Endothelial cell of umbilical vein (primary cell): ENCODE results near the gene MVD. TPM values are rescaled to one million over a fixed set of nuclear protein-coding genes. Genes with fewer than 3 reads are reported as not detected.

Source experiments
- BruUV-seq: library from RNA; stranded (reverse); fragments of 400-500 nt; replicated peaks from 2 replicates; lab custom pipeline; 2021; lab: Mats Ljungman, UMichigan
- CTCF ChIA-PET: fragments of 300-600, 350-600 bp; sonication (Branson Sonifier 250); formaldehyde crosslinking; loops from one replicate; lab custom pipeline; 2021; ENCODE audit warnings: antibody characterized with exemption, inconsistent platforms; lab: Charles Lee
- POLR2A ChIA-PET: fragments of 300-600, 350-600 bp; sonication (Branson Sonifier 250); formaldehyde crosslinking; loops from one replicate; lab custom pipeline; 2021; ENCODE audit warnings: antibody characterized with exemption, inconsistent platforms; lab: Charles Lee
- DNase-seq: peaks from one replicate; pipeline ENCODE4 v3.0.0-alpha.2; 2011; ENCODE audit warnings: low read depth, low spot score
- FAIRE-seq: peaks from 2 replicates; lab custom pipeline; 2011; peaks lifted over from hg19 to GRCh38; lab: Jason Lieb, UNC
- H2AFZ ChIP-seq: 2 replicates; pipeline ENCODE4 v1.6.0; 2012; ENCODE audit warnings: low read depth, low read length, control low read depth, inconsistent platforms
- H3K27ac ChIP-seq: 2 replicates; pipeline ENCODE4 v1.5.1; 2011; ENCODE audit warnings: low read depth, mild to moderate bottlenecking, control low read depth, low read length, moderate library complexity; ENCODE audit not compliant: insufficient read depth
- H3K27me3 ChIP-seq, 2 experiments: 2 replicates each; pipeline versions ENCODE4 v1.6.0 to v1.6.1; 2011; ENCODE audit warnings: low read length in 2 of 2, mixed read lengths in 1 of 2; ENCODE audit not compliant: control insufficient read depth in 2 of 2, insufficient read depth in 2 of 2
- H3K36me3 ChIP-seq, 2 experiments: 2 replicates in 1 of 2; 3 replicates in 1 of 2; pipeline ENCODE4 v1.5.1; 2011; ENCODE audit warnings: low read length in 2 of 2, mild to moderate bottlenecking in 1 of 2, moderate library complexity in 1 of 2; ENCODE audit not compliant: control insufficient read depth in 2 of 2, insufficient read depth in 2 of 2; ENCODE audit errors: extremely low read depth in 1 of 2
- H3K4me1 ChIP-seq: 3 replicates; pipeline ENCODE4 v1.5.1; 2011; ENCODE audit warnings: mild to moderate bottlenecking, low read length; ENCODE audit not compliant: control insufficient read depth, insufficient read depth; ENCODE audit errors: extremely low read depth
- H3K4me2 ChIP-seq: 2 replicates; pipeline ENCODE4 v1.6.1; 2011; ENCODE audit warnings: low read length, control low read depth, mixed read lengths; ENCODE audit not compliant: insufficient read depth
- H3K4me3 ChIP-seq, 3 experiments: fragments of 200-600 bp in 1 of 3; sonication (generic), shearing (Covaris generic) in 1 of 3; replicated peaks in 1 of 3; 2 replicates each; pipeline ENCODE4 v1.5.1; 2011 to 2016; ENCODE audit warnings: control low read depth in 3 of 3, low read length in 3 of 3, mild to moderate bottlenecking in 2 of 3, inconsistent platforms in 1 of 3, low read depth in 1 of 3, moderate library complexity in 1 of 3; ENCODE audit not compliant: insufficient read depth in 1 of 3
- H3K79me2 ChIP-seq: 2 replicates; pipeline ENCODE4 v1.6.0; 2012; ENCODE audit warnings: low read length, inconsistent platforms; ENCODE audit not compliant: control insufficient read depth, insufficient read depth
- H3K9ac ChIP-seq: replicated peaks from 2 replicates; pipeline ENCODE3; 2011; ENCODE audit warnings: low read length, control low read depth; ENCODE audit not compliant: insufficient read depth; ENCODE audit errors: extremely low read depth
- H3K9me1 ChIP-seq: replicated peaks from 3 replicates; pipeline ENCODE4 v1.6.0; 2011; ENCODE audit warnings: mild to moderate bottlenecking, low read length; ENCODE audit not compliant: control insufficient read depth, insufficient read depth; ENCODE audit errors: extremely low read depth
- H3K9me3 ChIP-seq: replicated peaks from 2 replicates; pipeline ENCODE4 v1.5.1; 2012; ENCODE audit warnings: low read length, inconsistent platforms; ENCODE audit not compliant: control insufficient read depth, insufficient read depth
- H4K20me1 ChIP-seq: replicated peaks from 2 replicates; pipeline ENCODE3; 2011; ENCODE audit warnings: mild to moderate bottlenecking, low read length; ENCODE audit not compliant: control insufficient read depth, insufficient read depth; ENCODE audit errors: extremely low read depth
- EZH2 ChIP-seq: IDR thresholded peaks from 2 replicates; pipeline ENCODE4 v1.6.1; 2012; ENCODE audit warnings: borderline replicate concordance, low read depth, mild to moderate bottlenecking, moderate library complexity, low read length, inconsistent platforms; ENCODE audit not compliant: severe bottlenecking
- FOS ChIP-seq: IDR thresholded peaks from 2 replicates; pipeline ENCODE4 v1.6.1; 2011; ENCODE audit warnings: mild to moderate bottlenecking, low read length, moderate library complexity, borderline replicate concordance; ENCODE audit not compliant: insufficient read depth
- GATA2 ChIP-seq: IDR thresholded peaks from 2 replicates; pipeline ENCODE4 v1.7.0; 2011; ENCODE audit warnings: low read depth, mild to moderate bottlenecking, moderate library complexity, mixed read lengths, low read length; ENCODE audit not compliant: insufficient read length, insufficient read depth
- JUN ChIP-seq: IDR thresholded peaks from 2 replicates; pipeline ENCODE4 v1.6.1; 2011; ENCODE audit warnings: borderline replicate concordance, low read depth; ENCODE audit not compliant: insufficient read length, insufficient read depth
- MYC ChIP-seq: IDR thresholded peaks from one replicate; pipeline ENCODE4 v1.6.1; 2011; ENCODE audit warnings: mild to moderate bottlenecking, low read depth, low read length
- POLR2A ChIP-seq: IDR thresholded peaks from 2 replicates; pipeline ENCODE4 v1.6.1; 2012; ENCODE audit warnings: low read depth, mild to moderate bottlenecking, control low read depth, low read length
- POLR2AphosphoS5 ChIP-seq: IDR thresholded peaks from 2 replicates; pipeline ENCODE4 v1.6.1; 2012; ENCODE audit warnings: low read depth, mild to moderate bottlenecking, control low read depth, low read length, moderate library complexity; ENCODE audit not compliant: insufficient read depth
- dilution Hi-C: fragments of 300-500 bp; cut with MboI; formaldehyde crosslinking; loops from one replicate; pipeline ENCODE4 v1.15.0; 2019; ENCODE audit warnings: low sequenced_read_pairs; ENCODE audit not compliant: extremely low pct_ligation_motif_present
- intact Hi-C: fragments of 100-400 bp; cut with micrococcal nuclease; formaldehyde crosslinking; loops from one replicate; pipeline ENCODE4 v1.10.0; 2022
- polyA plus RNA-seq, 4 experiments: library from polyadenylated mRNA; depleted of rRNA in 3 of 4; stranded (reverse) in 3 of 4; unstranded in 1 of 4; fragments of >200 nt; gene quantifications; 2 replicates each; pipeline versions ENCODE4 v1.2.1 to v1.2.3, GENCODE V29; 2011 to 2012; ENCODE audit warnings: missing spikeins in 1 of 4
- total RNA-seq: library from RNA; stranded (reverse); gene quantifications from 2 replicates; pipeline ENCODE4 v1.2.3, GENCODE V29; 2021
- TF ChIP-seq, protein P1 (sequence below): IDR thresholded peaks from 2 replicates; pipeline ENCODE4 v1.6.1; 2011; ENCODE audit not compliant: insufficient read depth, insufficient read length
- TF ChIP-seq, protein P2 (sequence below), 2 donors: IDR thresholded peaks; 1 replicate in 1 of 2; 2 replicates in 1 of 2; pipeline ENCODE4 v1.5.1; 2011; ENCODE audit warnings: low read length in 2 of 2, mild to moderate bottlenecking in 2 of 2, moderate library complexity in 2 of 2, control low read depth in 1 of 2, inconsistent platforms in 1 of 2, low read depth in 1 of 2; ENCODE audit not compliant: insufficient read depth in 1 of 2; ENCODE audit errors: extremely low read depth in 1 of 2

The MVD gene
- total and polyA plus RNA-seq, 2 donors (not counting 3 experiments of a cell fraction or from before 2014, with no cell fraction given), result 64.4 to 142 TPM

- Histone ChIP-seq H3K36me3 (peaks cover 2 to 17% of the 10 kb centered on the region in 2 experiments), H3K79me2 (no peaks in the 10 kb centered on the region), H3K9ac (no peak overlapping the region), H3K4me3 (no peak overlapping the region), H2AFZ (no peak overlapping the region), H3K9me3 (no peaks in the 10 kb centered on the region), H3K27me3 (no peaks in the 10 kb centered on the region), H4K20me1 (no peaks in the 10 kb centered on the region), H3K4me2 (no peak overlapping the region), H3K4me1 (peaks cover 8% of the 10 kb centered on the region), H3K27ac (no peak overlapping the region), H3K9me1 (no peaks in the 10 kb centered on the region)
- intact Hi-C loops, result no loop called here
- POLR2A ChIA-PET, result no interaction called here
- CTCF ChIA-PET, result no interaction called here
- FAIRE-seq, result no peak
- BruUV-seq, result no TSS peak
- TF ChIP-seq GATA2 (no peak), POLR2AphosphoS5 (no peak)
- TF ChIP-seq, protein P1, sequence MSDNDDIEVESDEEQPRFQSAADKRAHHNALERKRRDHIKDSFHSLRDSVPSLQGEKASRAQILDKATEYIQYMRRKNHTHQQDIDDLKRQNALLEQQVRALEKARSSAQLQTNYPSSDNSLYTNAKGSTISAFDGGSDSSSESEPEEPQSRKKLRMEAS, result no peak
- dilution Hi-C loops, result no loop called here
- no peak for DNase-seq
Measured at GRCh38 chr16:88630433-88630832, 32.5 kb downstream of the MVD start.

DNA sequence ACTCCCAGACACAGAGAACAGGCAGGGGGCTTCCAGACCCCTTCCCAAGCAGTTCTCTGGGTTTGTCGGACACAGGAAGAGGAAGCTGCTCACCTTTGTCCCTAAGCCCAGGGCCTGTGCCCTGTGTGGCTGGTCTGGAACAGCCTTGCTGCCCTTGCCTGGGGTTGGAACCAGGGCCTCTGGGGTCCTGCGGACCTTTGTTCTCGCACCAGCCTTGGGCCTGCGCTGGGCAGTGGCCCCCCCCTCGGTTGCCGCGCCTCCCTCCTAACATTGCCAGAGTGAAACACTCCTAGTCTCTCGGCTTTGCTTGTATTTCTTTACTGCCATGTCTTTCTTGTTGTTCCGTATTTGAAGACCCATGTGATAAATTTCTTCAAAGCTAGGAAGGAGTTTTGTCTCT is 33.1 kb downstream of the MVD start:
- H3K4me2 ChIP-seq, result no peak overlapping the region
- dilution Hi-C loops, result no loop called here
- peaks cover 4 to 22% of the 10 kb centered on the region in 2 experiments for H3K36me3 ChIP-seq
- no peaks in the 10 kb centered on the region for H3K9me1 ChIP-seq
- H3K4me3 ChIP-seq, result no peak overlapping the region
- H3K79me2 ChIP-seq, result no peaks in the 10 kb centered on the region
- intact Hi-C loops, result no loop called here
- POLR2A ChIA-PET, result no interaction called here
- FAIRE-seq, result no peak
- no TSS peak for BruUV-seq
- no peaks in the 10 kb centered on the region for H4K20me1 ChIP-seq
- no peak overlapping the region for H3K27ac ChIP-seq
- no peak for DNase-seq
- H3K9ac ChIP-seq, result no peak overlapping the region
- H3K4me1 ChIP-seq, result peaks cover 4% of the 10 kb centered on the region
- TF ChIP-seq JUN (no peak), POLR2AphosphoS5 (no peak), GATA2 (no peak), EZH2 (no peak), FOS (no peak), POLR2A (no peak), MYC (no peak)
- TF ChIP-seq, protein P1, result no peak
- TF ChIP-seq, protein P2, sequence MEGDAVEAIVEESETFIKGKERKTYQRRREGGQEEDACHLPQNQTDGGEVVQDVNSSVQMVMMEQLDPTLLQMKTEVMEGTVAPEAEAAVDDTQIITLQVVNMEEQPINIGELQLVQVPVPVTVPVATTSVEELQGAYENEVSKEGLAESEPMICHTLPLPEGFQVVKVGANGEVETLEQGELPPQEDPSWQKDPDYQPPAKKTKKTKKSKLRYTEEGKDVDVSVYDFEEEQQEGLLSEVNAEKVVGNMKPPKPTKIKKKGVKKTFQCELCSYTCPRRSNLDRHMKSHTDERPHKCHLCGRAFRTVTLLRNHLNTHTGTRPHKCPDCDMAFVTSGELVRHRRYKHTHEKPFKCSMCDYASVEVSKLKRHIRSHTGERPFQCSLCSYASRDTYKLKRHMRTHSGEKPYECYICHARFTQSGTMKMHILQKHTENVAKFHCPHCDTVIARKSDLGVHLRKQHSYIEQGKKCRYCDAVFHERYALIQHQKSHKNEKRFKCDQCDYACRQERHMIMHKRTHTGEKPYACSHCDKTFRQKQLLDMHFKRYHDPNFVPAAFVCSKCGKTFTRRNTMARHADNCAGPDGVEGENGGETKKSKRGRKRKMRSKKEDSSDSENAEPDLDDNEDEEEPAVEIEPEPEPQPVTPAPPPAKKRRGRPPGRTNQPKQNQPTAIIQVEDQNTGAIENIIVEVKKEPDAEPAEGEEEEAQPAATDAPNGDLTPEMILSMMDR (IDR thresholded peaks at IDR 0.05; ENCODE audit: extremely low read depth in 1 of 2, insufficient read depth in 1 of 2, low read depth in 1 of 2, low read length in 2 of 2), result no peak
- no peak overlapping the region for H2AFZ ChIP-seq
- CTCF ChIA-PET, result interaction anchor here (1.0 to 1.6 kb wide), 3 partner anchors 10 to 108 kb away, joined by 3 to 4 read pairs (median 3); no protein-coding TSS in a partner anchor
- H3K9me3 ChIP-seq, result no peaks in the 10 kb centered on the region
- H3K27me3 ChIP-seq, result no peaks in the 10 kb centered on the region
